Loucy (cell line): Measurements from ENCODE around the gene AGBL4.

ENCODE experiments used
- CTCF ChIP-seq: fragments of 200-600 bp; sonication (generic); conservative IDR thresholded peaks from 2 replicates; pipeline ENCODE4 v1.5.1; 2014; ENCODE audit warnings: mild to moderate bottlenecking, antibody characterized with exemption, low read length
- EZH2phosphoT487 ChIP-seq: fragments of 200-600 bp; IDR thresholded peaks from 2 replicates; pipeline ENCODE4 v1.6.1; 2018; ENCODE audit warnings: antibody characterized with exemption, mild to moderate bottlenecking, moderate library complexity, borderline replicate concordance

GRCh38 chr1:49527606-49528305 is 496.0 kb downstream of the AGBL4 start:
- TF ChIP-seq CTCF (no peak), EZH2phosphoT487 (no peak)
